H1 (cell line): ENCODE measurements around the gene CNTF.

Experiments used
- CEBPB ChIP-seq: IDR thresholded peaks from 2 replicates; pipeline ENCODE4 v1.6.1; 2012; ENCODE audit warnings: low read depth, low read length
- CTCF ChIP-seq, 3 experiments: IDR thresholded peaks; 1 replicate in 2 of 3; 2 replicates in 1 of 3; pipeline versions ENCODE4 v1.5.1 to v1.6.1; 2011; ENCODE audit warnings: low read length in 3 of 3, mild to moderate bottlenecking in 3 of 3, inconsistent platforms in 2 of 3, low read depth in 1 of 3, moderate library complexity in 1 of 3; ENCODE audit not compliant: insufficient read depth in 1 of 3; ENCODE audit errors: control extremely low read depth in 1 of 3
- EGR1 ChIP-seq: IDR thresholded peaks from 2 replicates; pipeline ENCODE4 v1.6.1; 2011; ENCODE audit warnings: low read depth, low read length, borderline replicate concordance
- POLR2A ChIP-seq, 2 experiments: IDR thresholded peaks; 1 replicate in 1 of 2; 2 replicates in 1 of 2; pipeline ENCODE4 v1.6.1; 2011; ENCODE audit warnings: low read depth in 2 of 2, low read length in 2 of 2, mild to moderate bottlenecking in 2 of 2; ENCODE audit errors: control extremely low read depth in 1 of 2
- SIN3A ChIP-seq, 2 experiments: IDR thresholded peaks in 1 of 2; conservative IDR thresholded peaks in 1 of 2; 2 replicates each; pipeline ENCODE4 v1.6.1; 2011 to 2012; ENCODE audit warnings: low read length in 2 of 2, improper control_type of control experiment in 1 of 2, low read depth in 1 of 2, mild to moderate bottlenecking in 1 of 2
- USF2 ChIP-seq: IDR thresholded peaks from 2 replicates; pipeline ENCODE4 v1.6.1; 2011; ENCODE audit warnings: low read length, improper control_type of control experiment

- TF ChIP-seq POLR2A (IDR thresholded peaks at IDR 0.05; ENCODE audit: control extremely low read depth in 1 of 2, low read depth in 2 of 2, low read length in 2 of 2) (no peak), SIN3A (conservative IDR thresholded peaks at IDR 0.05 in 1 of 2, IDR thresholded peaks at IDR 0.05 in 1 of 2; ENCODE audit: low read depth in 1 of 2, low read length in 2 of 2) (no peak), USF2 (no peak), CTCF (IDR thresholded peaks at IDR 0.05; ENCODE audit: control extremely low read depth in 1 of 3, insufficient read depth in 1 of 3, low read depth in 1 of 3, low read length in 3 of 3) (no peak), CEBPB (no peak), EGR1 (no peak)
These were observed 16.6 kb downstream of the CNTF start for GRCh38 chr11:58639103-58639502.
